Prostate gland (tissue), 2 donors: ENCODE measurements around the gene WBP4. TPM values are rescaled to one million over a fixed set of nuclear protein-coding genes. Genes with fewer than 3 reads are reported as not detected.

Experiments used
- DNase-seq: peaks from one replicate; pipeline ENCODE4 v3.0.0-alpha.2; 2019; ENCODE audit warnings: low spot score
- H3K27ac ChIP-seq, 2 donors: fragments of 200-600 bp; sonication (generic); 2 replicates each; pipeline ENCODE4 v1.5.1; 2017 to 2019
- H3K27me3 ChIP-seq: fragments of 200-600 bp; sonication (generic); replicated peaks from 2 replicates; pipeline ENCODE4 v1.5.1; 2019; ENCODE audit not compliant: insufficient read depth
- H3K36me3 ChIP-seq, 2 donors: fragments of 200-600 bp; sonication (generic); 1 replicate in 1 of 2; 2 replicates in 1 of 2; pipeline versions ENCODE4 v1.5.1 to v1.8.1; 2017 to 2019
- H3K4me1 ChIP-seq: fragments of 200-600 bp; sonication (generic); replicated peaks from 2 replicates; pipeline ENCODE4 v1.5.1; 2019
- H3K4me3 ChIP-seq, 2 donors: fragments of 200-600 bp; sonication (generic); 2 replicates each; pipeline ENCODE4 v1.5.1; 2017 to 2019
- H3K9me3 ChIP-seq: fragments of 200-600 bp; sonication (generic); 2 replicates; pipeline ENCODE4 v1.5.1; 2017
- POLR2A ChIP-seq: fragments of 450-650 bp; IDR thresholded peaks from one replicate; pipeline ENCODE4 v1.6.1; 2016; ENCODE audit warnings: antibody characterized with exemption, mild to moderate bottlenecking
- POLR2AphosphoS5 ChIP-seq: sonication (generic); formaldehyde crosslinking; IDR thresholded peaks from one replicate; pipeline ENCODE4 v1.6.1; 2017; ENCODE audit warnings: antibody characterized with exemption
- WGBS: methylation state at CpG from one replicate; pipeline ENCODE4 v1.1.5; 2018; 5-methylcytosine and 5-hydroxymethylcytosine counted together
- intact Hi-C: fragments of 100-400 bp; cut with DNase I; formaldehyde crosslinking; loops from one replicate; pipeline ENCODE4 v1.14.2; 2022
- total RNA-seq, 2 donors: library from RNA; depleted of rRNA; stranded (reverse); fragments of >200 nt; gene quantifications; one replicate each; pipeline ENCODE4 v1.1.0, GENCODE V29; 2016
- TF ChIP-seq, protein P1 (sequence below), 4 experiments: fragments of 200-600 bp in 2 of 4; fragments of 450-650 bp in 2 of 4; sonication (generic) in 2 of 4; IDR thresholded peaks; 1 replicate in 3 of 4; 2 replicates in 1 of 4; pipeline ENCODE4 v1.5.1; 2016 to 2019; ENCODE audit warnings: antibody characterized with exemption in 4 of 4, mild to moderate bottlenecking in 2 of 4, moderate library complexity in 2 of 4

WBP4 gene
- total RNA-seq, 2 donors from 2014 or later = 13.3 to 14.1 TPM

DNA sequence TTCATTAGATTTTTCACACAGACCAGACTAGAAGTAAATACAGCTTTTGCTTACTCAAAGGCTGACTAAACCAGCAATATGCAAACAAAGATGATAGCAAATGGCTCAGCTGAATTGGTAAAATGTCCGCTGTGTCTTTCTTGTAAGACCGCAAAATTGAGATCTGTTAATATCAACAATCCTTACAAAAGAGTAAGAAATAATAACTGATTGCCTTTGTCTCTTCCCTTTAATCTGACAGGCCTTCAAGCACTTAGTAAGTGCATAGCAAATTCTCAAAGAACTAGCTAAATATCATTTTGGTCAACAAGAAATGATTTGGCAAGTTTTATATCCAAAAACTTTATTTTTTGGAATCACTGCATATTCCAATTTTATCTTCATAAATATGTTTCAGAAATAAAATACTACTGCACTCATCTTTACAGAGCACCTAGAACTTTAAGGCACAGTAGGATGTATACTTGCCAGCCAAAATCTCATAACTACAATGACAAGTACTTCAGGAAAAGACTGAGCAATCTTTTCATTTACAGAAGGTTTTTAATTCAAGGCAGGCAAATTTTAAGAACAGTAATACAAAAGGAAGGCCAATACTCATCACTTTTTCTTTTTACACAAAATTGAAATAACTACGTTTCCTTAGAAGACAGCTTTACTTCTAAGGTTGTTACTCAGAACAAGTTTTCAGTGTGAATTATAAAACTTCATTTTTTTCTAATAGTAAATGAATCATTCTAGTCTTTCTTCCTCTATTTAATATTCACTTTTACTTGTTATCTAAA lies 43.3 kb upstream of the WBP4 start:
- TF ChIP-seq, protein P1, sequence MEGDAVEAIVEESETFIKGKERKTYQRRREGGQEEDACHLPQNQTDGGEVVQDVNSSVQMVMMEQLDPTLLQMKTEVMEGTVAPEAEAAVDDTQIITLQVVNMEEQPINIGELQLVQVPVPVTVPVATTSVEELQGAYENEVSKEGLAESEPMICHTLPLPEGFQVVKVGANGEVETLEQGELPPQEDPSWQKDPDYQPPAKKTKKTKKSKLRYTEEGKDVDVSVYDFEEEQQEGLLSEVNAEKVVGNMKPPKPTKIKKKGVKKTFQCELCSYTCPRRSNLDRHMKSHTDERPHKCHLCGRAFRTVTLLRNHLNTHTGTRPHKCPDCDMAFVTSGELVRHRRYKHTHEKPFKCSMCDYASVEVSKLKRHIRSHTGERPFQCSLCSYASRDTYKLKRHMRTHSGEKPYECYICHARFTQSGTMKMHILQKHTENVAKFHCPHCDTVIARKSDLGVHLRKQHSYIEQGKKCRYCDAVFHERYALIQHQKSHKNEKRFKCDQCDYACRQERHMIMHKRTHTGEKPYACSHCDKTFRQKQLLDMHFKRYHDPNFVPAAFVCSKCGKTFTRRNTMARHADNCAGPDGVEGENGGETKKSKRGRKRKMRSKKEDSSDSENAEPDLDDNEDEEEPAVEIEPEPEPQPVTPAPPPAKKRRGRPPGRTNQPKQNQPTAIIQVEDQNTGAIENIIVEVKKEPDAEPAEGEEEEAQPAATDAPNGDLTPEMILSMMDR (IDR thresholded peaks at IDR 0.05) = no peak
- no peak for TF ChIP-seq POLR2AphosphoS5
- no peak for TF ChIP-seq POLR2A
- Histone ChIP-seq H3K36me3 (no peaks in the 10 kb centered on the region), H3K27me3 (no peaks in the 10 kb centered on the region), H3K4me1 (no peaks in the 10 kb centered on the region), H3K4me3 (peak overlapping the region; percentile 5 to 13), H3K9me3 (no peaks in the 10 kb centered on the region), H3K27ac (peak overlapping the region; percentile 81 to 90)
- intact Hi-C loops = no loop called here
- no peak for DNase-seq
- WGBS = 49% methylated on average over 3 of the region's 3 CpGs

DNA sequence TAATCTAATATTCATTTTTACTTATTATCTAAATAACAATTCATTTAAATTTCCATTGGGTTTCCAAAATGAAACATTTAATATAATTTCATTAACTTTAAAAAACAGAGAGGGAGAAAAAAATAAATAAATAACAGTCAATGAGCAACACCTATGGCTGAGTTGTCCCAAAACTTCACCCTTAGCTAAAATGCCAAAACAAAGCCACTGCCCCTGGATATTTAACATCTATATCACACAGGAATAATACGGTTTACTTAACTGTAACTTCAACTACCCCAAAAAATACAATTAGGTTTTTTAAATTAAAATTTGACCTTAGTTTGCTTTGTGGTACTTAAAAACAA lies 42.7 kb upstream of the WBP4 start:
- Histone ChIP-seq H3K4me1 (no peaks in the 10 kb centered on the region), H3K4me3 (peak overlapping the region; percentile 13 to 20), H3K36me3 (no peaks in the 10 kb centered on the region), H3K9me3 (no peaks in the 10 kb centered on the region), H3K27ac (peak overlapping the region; percentile 81 to 90), H3K27me3 (no peaks in the 10 kb centered on the region)
- no peak for DNase-seq
- intact Hi-C loops = no loop called here
- no peak for TF ChIP-seq POLR2A
- TF ChIP-seq, protein P1 (IDR thresholded peaks at IDR 0.05) = no peak
- no peak for TF ChIP-seq POLR2AphosphoS5
- 48% methylated on average over 1 of the region's 1 CpG for WGBS

DNA sequence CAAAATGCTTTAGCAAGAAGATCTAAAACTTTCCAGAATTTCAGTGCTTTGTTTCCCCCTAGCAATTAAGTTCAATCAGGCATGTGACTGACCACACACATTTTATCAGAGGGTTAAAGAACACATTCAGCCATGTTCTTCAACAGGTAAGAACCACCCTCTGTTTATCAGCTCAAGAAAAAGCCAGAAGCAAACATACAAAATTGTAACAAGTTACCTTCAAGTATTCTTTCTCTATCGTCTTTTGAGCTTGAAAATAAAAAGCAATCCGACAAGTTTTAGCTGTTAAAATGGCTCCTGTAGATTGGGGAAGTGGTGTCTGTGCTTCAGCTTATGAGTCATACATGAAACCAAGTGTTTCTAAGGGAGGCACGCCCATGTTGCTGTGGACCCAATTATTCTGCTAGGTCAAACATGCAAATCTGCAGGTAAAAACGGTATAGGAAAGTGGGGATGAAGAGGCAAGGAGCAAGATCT lies 42.3 kb upstream of the WBP4 start, which contains the start of gene ELF1:
ELF1 (minus strand) TSS at position 306 of the 477 bp plus-strand sequence. CDS start 37,262 bp downstream, outside the sequence.
- DNase-seq = peak; percentile 77
- no peaks in the 10 kb centered on the region for H3K27me3 ChIP-seq
- no peaks in the 10 kb centered on the region for H3K4me1 ChIP-seq
- peak within 1 kb of the TSS; percentile 81 to 90 for H3K27ac ChIP-seq
- 34% methylated on average over 4 of the region's 4 CpGs for WGBS
- H3K9me3 ChIP-seq = no peaks in the 10 kb centered on the region
- intact Hi-C loops = no loop called here
- H3K4me3 ChIP-seq = peak within 1 kb of the TSS; percentile 13 to 20
- H3K36me3 ChIP-seq = no peaks in the 10 kb centered on the region
- TF ChIP-seq POLR2AphosphoS5 (peak; percentile 85), POLR2A (peak; percentile 41)
- TF ChIP-seq, protein P1 (IDR thresholded peaks at IDR 0.05) = no peak

DNA sequence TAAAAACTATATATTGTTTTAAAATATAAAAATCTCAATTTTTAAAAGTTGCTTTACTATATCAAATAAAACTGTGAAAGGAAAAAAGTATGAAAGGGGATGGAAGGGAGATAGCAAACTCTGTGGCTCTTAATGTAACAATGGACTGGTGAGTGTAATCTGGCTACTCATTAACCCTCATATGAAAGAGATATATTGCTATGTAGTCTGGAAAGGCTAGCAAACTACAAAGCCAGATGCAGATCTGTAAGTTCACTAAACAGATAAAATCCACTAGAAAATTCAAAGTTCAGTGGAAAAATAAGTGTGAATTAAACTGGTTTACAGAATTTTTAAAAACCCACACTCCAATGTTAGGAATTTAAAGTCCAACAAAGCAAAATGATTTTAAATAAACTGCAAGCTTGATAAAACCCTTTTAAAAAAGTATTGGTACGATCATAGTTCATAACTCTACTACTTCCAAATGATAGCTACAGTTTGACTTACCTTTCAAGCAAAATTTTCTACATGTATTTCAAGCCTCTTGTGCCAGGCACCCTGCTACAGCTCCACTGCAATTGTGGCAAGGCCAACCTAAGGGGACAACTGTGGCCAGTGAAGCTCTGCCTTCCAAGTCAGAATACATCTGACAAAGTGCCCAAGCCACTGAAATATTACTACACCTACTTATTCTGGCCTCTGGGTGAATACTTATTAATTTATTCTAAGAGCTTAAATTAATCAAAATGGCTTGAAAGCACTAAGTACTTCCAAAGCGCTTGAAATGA lies 41.5 kb upstream of the WBP4 start:
- Histone ChIP-seq H3K36me3 (no peaks in the 10 kb centered on the region), H3K27ac (peak overlapping the region; percentile 81 to 90), H3K4me1 (no peaks in the 10 kb centered on the region), H3K9me3 (no peaks in the 10 kb centered on the region), H3K27me3 (no peaks in the 10 kb centered on the region), H3K4me3 (no peak overlapping the region)
- intact Hi-C loops = no loop called here
- TF ChIP-seq POLR2AphosphoS5 = no peak
- TF ChIP-seq, protein P1 (IDR thresholded peaks at IDR 0.05) = no peak
- TF ChIP-seq POLR2A = no peak
- DNase-seq = no peak
- WGBS = 76% methylated on average over 2 of the region's 2 CpGs
